ENCODE measurements around the gene ARL5B.

ARL5B gene

GRCh38 chr10:18713077-18713476 is 53.8 kb downstream of the ARL5B start:
- no peak for FAIRE-seq

GRCh38 chr10:18718991-18719390 is 59.8 kb downstream of the ARL5B start:
- FAIRE-seq, result no peak

GRCh38 chr10:18719811-18720210 is 60.6 kb downstream of the ARL5B start:
- FAIRE-seq, result no peak

GRCh38 chr10:18721067-18721466 is 61.8 kb downstream of the ARL5B start:
- no peak for FAIRE-seq

- FAIRE-seq, result no peak
These were observed 64.6 kb downstream of the ARL5B start for GRCh38 chr10:18723801-18724200.
